K562 (cell line): ENCODE results near the gene LENEP. TPM values are rescaled to one million over a fixed set of nuclear protein-coding genes. Genes with fewer than 3 reads are reported as not detected.

Source experiments
- BHLHE40 ChIP-seq: IDR thresholded peaks from 2 replicates; pipeline ENCODE4 v1.6.1; 2011; ENCODE audit warnings: low read length, improper control_type of control experiment
- CEBPZ ChIP-seq: fragments of 150-350 bp; IDR thresholded peaks from 2 replicates; pipeline ENCODE4 v1.6.1; 2014; ENCODE audit warnings: low read depth, mild to moderate bottlenecking, low read length, borderline replicate concordance
- GABPB1 ChIP-seq: sonication (generic); formaldehyde crosslinking; IDR thresholded peaks from 2 replicates; pipeline ENCODE4 v1.8.0; 2022; ENCODE audit warnings: mild to moderate bottlenecking, missing genetic modification reagents
- HMGXB4 ChIP-seq: sonication (generic); formaldehyde crosslinking; IDR thresholded peaks from 2 replicates; pipeline ENCODE4 v1.8.1; 2023; ENCODE audit warnings: mild to moderate bottlenecking, missing genetic modification reagents
- KLF1 ChIP-seq: fragments of 450-650 bp; IDR thresholded peaks from 2 replicates; pipeline ENCODE4 v1.6.1; 2016; ENCODE audit warnings: missing genetic modification characterization, missing compliant biosample characterization
- RERE ChIP-seq: sonication (generic); formaldehyde crosslinking; IDR thresholded peaks from 2 replicates; pipeline ENCODE4 v1.8.0; 2023; ENCODE audit warnings: missing genetic modification reagents, mild to moderate bottlenecking, borderline replicate concordance
- SMAD2 ChIP-seq: fragments of 150-350 bp; IDR thresholded peaks from 2 replicates; pipeline ENCODE4 v1.6.1; 2014; ENCODE audit warnings: low read depth, mild to moderate bottlenecking, low read length
- TAF1 ChIP-seq: IDR thresholded peaks from 2 replicates; pipeline ENCODE4 v1.6.1; 2011; ENCODE audit warnings: mild to moderate bottlenecking, low read length, moderate library complexity; ENCODE audit not compliant: insufficient read depth, control insufficient read depth, severe bottlenecking; ENCODE audit errors: extremely low read depth
- ZFP30 ChIP-seq: fragments of 250-450 bp; sonication (Bioruptor Pico); IDR thresholded peaks from 2 replicates; pipeline ENCODE4 v1.8.0; 2022; ENCODE audit warnings: moderate library complexity, mild to moderate bottlenecking, inconsistent platforms, borderline replicate concordance
- ZHX1 ChIP-seq: fragments of 150-350 bp; conservative IDR thresholded peaks from 2 replicates; pipeline ENCODE4 v1.6.1; 2014; ENCODE audit warnings: low read length
- ZZZ3 ChIP-seq: fragments of 450-650 bp; IDR thresholded peaks from 2 replicates; pipeline ENCODE4 v1.6.1; 2016; ENCODE audit warnings: antibody characterized with exemption, mild to moderate bottlenecking, moderate library complexity
- polyA plus RNA-seq, 8 experiments: library from polyadenylated mRNA; depleted of rRNA in 4 of 8; stranded (reverse) in 5 of 8; unstranded in 3 of 8; fragments of >200 nt; fragmentation: Nextera tagmentation in 2 of 8; fragmentation: Illumina TruSeq in 1 of 8; extraction: Ambion mirVana in 2 of 8; extraction: Trizol in 1 of 8; gene quantifications; 2 replicates each; pipeline versions ENCODE4 v1.2.1 to v1.2.3, GENCODE V29; 2011 to 2014; ENCODE audit warnings: inconsistent platforms in 1 of 8, missing spikeins in 1 of 8
- total RNA-seq, 7 experiments: library from RNA; depleted of rRNA in 6 of 7; stranded (reverse); fragments of >200 nt in 6 of 7; fragmentation: Illumina TruSeq in 2 of 7; extraction: Trizol in 2 of 7; gene quantifications; 2 replicates each; pipeline versions ENCODE4 v1.2.1 to v1.2.3, GENCODE V29; 2011 to 2021; ENCODE audit warnings: low replicate concordance in 1 of 7

Gene LENEP
- total and polyA plus RNA-seq, 9 of the 15 experiments (the other 6 are each of a cell fraction or from before 2014, with no cell fraction given): 0.23 to 0.87 (median 0.67) TPM; not detected in 5

GRCh38 chr1:154982897-154983648 is 10.3 kb upstream of the LENEP start, which contains the start of gene FLAD1 (continued):
- TF ChIP-seq TAF1 (peak; percentile 68), RERE (CRISPR knock-in tag) (no peak), ZZZ3 (peak; percentile 85), CEBPZ (peak; percentile 98), SMAD2 (no peak), BHLHE40 (no peak), KLF1 (tag) (no peak), ZHX1 (no peak), ZFP30 (no peak), GABPB1 (peak; percentile 95), HMGXB4 (no peak)
